HG03097 (cell line): Measurements from ENCODE around the gene RHOT1.
"Not testable (repeated sequence)": the region's sequence is repeated elsewhere in the genome, so short reads cannot be mapped to it uniquely, and the experiment has no call there.

Experiments used
- ATAC-seq: cut with Tn5 transposase; IDR thresholded peaks from one replicate; pipeline ENCODE4 v1.9.1; 2021; ENCODE audit not compliant: unreplicated experiment, low FRiP score

Gene RHOT1

DNA sequence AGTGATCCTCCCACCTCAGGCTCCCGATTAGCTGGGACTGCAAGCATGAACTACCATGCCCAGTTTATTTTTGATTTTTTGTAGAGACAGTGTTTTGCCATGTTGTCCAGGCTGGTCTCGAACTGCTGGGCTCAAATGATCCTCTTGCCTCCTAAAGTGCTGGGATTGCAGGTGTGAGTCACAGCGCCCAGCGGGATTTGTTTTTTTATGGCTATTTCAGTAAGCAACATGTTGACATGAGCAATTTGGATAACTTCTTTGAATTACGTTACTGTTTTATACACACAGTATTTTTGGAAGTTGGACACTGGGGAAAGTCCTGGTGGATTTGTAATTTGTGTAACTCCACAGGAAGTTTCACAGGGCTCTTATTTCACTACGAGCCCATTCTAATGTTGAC is 18.5 kb upstream of the RHOT1 start:
- ATAC-seq = no peak

DNA sequence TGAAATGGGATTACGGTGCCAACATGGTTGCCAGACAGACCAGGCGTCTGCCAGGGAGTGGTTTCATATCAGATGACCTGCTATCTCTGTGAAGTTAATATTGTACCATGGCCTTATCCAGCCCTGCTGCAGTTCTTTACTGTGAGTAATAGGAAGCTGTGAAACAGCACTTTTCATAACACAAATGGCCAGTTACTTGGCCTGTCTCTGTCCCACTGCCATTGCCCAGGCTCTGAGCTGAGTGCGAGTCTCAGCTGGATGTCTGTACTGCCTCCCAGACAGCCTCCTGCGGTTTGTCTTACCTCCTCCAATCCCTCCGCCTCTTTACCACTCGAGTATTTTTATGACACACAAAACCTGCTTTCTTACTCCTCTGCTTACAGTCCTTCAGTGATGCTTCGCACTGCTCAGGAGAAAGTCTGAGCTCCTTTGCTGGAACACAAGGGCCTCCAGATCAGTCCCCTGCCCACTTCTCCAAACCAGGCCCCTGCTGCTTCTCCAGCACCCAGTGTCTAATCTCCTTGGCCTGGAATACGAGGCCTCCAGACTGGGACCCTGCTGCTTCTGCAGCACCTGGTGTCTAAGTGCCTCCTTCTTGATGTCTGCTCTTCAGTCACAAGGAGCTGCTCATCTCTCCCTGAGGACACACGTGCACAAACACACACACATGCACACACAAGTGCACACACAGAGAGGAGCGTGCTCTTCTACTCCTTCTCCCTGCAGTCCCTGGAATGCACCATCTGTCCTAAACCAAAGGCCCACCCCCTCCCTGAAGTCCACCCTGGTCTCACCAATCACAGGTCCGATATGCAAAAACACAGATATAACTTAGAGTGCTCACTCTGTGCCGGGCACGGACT is 17.1 kb upstream of the RHOT1 start:
- no peak for ATAC-seq

GRCh38 chr17:32125848-32126153 is 16.5 kb upstream of the RHOT1 start:
- no peak for ATAC-seq

- no peak for ATAC-seq
Observed at GRCh38 chr17:32126325-32126724, 16.0 kb upstream of the RHOT1 start.

DNA sequence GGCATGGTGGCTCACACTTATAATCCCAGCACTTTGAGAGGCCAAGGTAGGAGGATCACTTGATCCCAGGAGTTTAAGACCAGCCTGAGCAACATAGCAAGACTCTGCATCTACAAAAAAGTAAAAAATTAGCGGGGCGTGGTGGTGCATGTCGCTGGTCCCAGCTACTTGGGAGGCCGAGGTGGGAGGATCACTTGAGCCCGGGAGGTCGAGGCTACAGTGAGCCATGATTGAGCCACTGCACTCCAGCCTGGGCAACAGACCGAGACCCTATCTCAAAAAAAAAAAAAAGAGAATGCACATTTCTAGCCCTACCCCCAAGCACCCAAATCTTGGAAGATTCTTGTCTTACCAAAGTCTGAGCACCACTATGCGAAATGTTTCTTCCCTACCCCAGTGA is 15.6 kb upstream of the RHOT1 start:
- no peak for ATAC-seq

DNA sequence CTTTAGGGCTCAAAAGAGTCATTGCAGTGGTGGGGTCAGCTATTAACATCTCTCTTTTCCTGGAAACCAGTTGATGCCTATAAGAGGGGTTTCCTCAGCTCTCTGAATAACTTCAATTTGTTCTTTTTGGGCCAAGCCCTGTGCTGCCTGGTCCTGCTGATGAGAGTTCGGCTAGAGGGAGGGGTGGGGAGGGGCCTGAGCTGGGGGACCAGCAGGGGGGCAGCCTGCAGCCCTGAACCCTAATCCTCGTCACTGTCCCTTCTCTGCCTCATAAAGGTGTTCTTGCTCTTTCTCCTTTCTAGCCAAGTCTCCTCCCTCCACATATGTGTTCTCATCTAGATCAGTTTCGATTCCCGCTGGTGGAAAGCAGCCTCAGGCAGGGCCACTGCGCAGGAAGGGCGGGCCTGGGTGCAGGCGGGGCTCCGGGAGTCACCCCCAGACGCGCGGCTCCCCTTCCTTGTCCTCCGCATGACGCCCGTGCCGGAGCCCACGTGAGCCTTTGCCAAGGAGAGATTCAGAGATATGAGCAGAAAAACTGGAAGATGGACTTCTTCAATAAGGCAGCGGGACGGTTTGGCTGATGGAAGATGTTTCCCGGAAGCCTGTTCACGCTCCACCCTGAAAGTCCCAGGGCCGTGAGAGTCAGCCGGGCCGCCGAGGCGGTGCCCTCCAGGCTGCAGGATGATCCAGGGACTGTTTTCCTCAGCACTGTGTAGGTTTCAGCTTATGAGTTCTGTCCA is 15.0 kb upstream of the RHOT1 start:
- peak; percentile 80 for ATAC-seq

DNA sequence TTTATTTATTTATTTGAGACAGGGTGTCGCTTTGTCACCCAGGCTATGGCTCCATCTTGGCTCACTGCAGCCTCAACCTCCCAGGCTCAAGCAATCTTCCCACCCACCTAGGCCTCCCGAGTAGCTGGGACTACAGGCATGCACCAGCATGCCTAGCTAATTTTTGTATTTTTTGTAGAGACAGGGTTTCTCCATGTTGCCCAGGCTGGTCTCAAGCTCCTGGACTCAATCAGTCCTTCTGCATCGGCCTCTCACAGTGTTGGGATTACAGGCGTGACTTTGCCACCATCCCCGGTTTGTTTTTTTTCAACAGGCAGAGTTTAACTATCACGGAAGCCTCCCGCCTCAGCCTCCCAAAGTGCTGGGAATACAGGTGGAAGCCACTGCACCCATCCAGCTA is 13.8 kb upstream of the RHOT1 start:
- not testable (repeated sequence) for ATAC-seq

- not testable (repeated sequence) for ATAC-seq
Observed at GRCh38 chr17:32135497-32136117, 6.7 kb upstream of the RHOT1 start.

- no peak for ATAC-seq
Observed at GRCh38 chr17:32136856-32137255, 5.4 kb upstream of the RHOT1 start.

- ATAC-seq = not testable (repeated sequence)
Observed at GRCh38 chr17:32139504-32139903, 2.8 kb upstream of the RHOT1 start.

- no peak for ATAC-seq
Observed at GRCh38 chr17:32141258-32141657, 1.0 kb upstream of the RHOT1 start.

DNA sequence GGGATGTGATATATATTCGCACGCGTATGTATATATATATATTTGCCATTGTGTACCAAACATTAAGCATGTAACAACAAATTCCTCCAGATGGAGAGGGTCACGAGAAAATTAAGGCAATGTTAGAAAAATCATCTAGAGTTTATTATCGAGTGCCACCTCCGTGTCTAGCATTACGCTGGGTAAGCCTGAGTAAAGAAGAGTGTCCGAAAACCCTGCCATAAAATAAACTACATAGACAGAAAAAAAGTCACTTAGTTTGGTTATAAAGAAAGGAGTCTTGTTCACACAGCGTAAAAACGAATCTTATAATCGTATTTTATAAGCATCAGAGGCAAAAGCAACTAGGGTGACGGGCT is 644 bp upstream of the RHOT1 start:
- no peak for ATAC-seq

GRCh38 chr17:32142857-32143526 is 690 bp downstream of the RHOT1 start:
- no peak for ATAC-seq

DNA sequence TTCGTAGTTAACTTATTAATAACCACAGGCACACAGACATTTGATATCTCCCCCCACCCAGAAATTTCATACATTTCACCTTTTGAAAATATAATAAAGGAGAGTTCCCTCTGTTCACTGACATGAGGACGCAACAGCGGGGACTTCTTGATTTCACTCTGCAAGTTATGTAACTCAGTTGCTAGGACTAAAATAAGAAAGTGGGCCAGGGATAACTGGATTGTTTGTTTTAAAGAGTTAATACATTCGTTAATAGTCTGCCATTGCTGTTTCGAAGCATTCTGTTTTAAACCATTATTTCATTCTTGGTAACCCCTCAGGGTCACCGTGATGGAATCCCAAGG is 1.2 kb downstream of the RHOT1 start:
- ATAC-seq = no peak

GRCh38 chr17:32144442-32144841 is 2.1 kb downstream of the RHOT1 start:
- not testable (repeated sequence) for ATAC-seq

DNA sequence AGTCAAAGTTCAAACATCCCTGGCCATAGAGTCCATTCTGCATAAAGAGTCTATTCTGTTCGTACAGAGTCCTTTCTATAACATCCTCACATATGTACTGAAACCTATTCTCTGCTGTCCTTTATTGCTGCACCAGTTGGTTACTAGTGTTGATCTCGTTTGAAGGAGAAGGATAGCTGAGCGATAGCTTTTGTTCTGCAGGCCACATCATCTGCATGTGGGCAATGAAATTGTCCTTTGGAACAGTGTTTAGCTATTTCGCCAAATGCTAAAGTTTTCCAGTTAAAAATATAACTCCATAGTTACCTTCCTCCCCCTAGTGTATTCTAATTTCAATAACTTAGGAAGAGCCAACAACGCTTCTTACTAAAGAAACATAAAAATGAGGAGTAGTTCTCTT is 6.0 kb downstream of the RHOT1 start:
- ATAC-seq = no peak

GRCh38 chr17:32150358-32150757 is 8.1 kb downstream of the RHOT1 start:
- no peak for ATAC-seq

DNA sequence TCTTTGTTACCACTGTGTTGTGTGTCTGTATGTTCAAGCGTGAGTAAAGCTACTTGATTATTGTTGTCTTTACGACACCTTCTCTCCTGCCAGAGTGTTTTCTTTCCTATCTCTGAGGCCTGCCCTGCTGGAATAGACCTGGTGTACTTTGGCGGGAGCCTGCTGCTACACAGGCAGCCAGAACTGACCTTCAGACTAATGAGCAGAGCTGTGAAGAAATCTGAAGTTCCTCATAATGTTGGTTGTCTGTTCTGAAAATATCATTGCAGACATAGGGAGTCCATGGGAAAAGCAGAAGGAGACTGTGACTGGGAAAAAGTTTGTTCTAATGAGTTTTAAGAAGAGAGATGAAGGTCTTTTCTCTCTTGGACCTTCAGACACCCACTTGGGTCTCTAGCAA is 9.8 kb downstream of the RHOT1 start:
- no peak for ATAC-seq

GRCh38 chr17:32155896-32156295 is 13.6 kb downstream of the RHOT1 start:
- no peak for ATAC-seq

GRCh38 chr17:32156656-32157055 is 14.4 kb downstream of the RHOT1 start:
- no peak for ATAC-seq

GRCh38 chr17:32157225-32157624 is 14.9 kb downstream of the RHOT1 start:
- ATAC-seq = no peak
